Stimulated activated CD4-positive, alpha-beta T cell treated with anti-CD3 and anti-CD28 coated beads, Interleukin-15, amount 100 ng/mL, for 24 hours (primary cell): ENCODE data around the gene B3GAT1.

Experiments used
- DNase-seq: peaks from one replicate; pipeline ENCODE4 v3.0.0-alpha.2; 2020

The B3GAT1 gene

DNA sequence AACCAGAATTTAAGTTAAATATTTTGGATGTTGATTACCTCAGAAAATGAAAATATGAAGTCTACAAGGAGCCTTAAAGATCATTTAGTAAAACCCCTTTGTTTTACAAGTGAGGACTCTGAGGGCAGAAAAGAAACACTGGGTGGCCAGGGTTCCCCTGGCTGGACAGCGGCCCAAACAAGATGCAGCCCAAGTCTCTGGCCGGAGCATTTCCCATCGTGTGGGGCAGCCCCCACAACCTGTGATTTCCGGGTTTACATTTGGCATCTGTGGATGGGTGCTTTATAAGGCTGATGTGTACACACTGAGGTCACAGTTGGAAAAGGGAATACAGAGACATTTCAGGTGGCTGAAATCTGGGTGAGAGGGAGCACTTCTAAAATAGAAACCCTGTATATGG is 28.8 kb upstream of the B3GAT1 start:
- DNase-seq = no peak

DNA sequence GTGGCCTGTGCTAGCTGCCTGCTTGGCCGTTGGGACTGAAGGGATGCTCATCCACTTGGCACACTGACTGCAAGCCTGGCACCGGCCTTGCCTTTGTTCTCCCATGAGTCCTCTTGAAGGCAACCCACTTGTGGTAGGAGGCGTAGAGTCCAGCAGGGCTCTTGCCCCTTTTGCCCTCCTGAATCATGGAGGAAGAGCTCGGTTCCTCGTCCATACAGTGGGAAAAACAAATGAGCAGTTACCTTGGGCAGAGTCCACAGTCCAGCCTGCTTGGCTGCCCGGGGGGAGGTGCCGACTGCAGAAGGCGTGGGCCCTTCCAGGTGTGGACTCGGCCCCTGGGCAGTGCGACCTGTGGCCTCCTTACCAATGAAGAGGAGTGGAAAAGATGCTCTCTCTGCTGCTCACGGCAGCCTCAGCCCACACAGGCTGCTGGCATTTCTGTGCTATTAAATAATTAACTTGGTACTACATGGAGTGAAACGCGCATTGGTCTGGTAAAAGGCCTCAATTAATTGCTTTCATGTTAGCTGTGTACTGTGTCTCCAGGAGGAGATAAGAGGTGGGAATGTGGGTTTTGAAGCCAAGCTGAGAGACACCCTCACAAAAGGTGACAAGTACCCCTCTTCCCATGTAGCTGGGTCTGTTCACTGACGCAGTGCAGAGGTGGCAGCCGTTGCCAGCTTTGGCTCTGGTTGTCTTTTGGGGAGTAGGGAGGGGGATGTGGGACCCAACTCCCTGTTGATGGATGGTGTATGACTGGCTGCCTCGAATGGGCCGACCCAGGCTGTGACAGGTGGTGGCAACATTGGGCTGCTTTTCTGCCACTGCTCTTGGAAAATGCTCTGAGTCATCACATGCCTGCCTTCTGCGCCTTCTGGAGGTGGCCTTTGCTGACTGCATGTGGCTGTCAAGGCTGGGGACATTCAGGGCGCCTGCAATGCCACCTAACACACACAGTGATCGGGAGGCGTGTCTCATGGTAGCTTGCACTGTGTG is 26.8 kb upstream of the B3GAT1 start:
- no peak for DNase-seq

DNA sequence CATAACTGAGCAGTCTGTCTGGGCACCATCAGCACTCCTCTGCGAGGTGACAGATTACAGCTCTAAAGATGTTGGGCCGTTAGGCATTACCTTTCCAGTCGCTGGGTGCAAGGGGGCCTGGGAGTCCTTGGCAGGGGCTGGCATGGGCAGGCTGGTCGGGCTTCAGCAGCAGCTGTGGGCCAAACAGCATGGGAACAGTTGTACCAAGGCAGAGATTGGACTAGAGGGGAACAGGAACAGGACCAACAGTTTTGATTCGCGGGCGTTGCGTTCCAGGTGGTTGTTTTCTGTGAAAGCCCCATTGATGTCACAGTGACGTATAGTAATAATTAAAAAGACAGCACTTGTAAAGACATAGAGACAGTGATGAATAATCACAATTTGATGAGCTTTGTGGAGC is 25.8 kb upstream of the B3GAT1 start:
- no peak for DNase-seq

DNA sequence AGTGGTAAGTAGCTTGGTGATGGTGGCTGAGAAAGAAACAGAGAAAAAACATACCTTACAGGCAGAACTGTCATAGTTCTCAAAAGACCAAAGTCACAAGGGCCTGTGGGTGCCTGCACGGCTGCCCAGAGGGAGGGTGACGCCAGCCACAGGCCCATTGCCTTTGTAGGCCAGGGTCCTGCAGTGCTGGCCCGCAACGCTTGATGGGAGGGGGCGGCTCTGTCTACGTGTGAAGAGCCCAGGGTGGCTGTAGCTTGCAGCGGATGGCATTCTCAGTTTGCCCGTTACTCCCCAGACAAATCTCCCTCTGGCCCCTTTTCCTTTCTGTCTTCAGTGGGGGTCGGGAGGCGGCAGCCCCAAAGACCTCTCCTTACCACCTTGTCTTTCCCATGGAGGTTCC is 24.7 kb upstream of the B3GAT1 start:
- DNase-seq = no peak

DNA sequence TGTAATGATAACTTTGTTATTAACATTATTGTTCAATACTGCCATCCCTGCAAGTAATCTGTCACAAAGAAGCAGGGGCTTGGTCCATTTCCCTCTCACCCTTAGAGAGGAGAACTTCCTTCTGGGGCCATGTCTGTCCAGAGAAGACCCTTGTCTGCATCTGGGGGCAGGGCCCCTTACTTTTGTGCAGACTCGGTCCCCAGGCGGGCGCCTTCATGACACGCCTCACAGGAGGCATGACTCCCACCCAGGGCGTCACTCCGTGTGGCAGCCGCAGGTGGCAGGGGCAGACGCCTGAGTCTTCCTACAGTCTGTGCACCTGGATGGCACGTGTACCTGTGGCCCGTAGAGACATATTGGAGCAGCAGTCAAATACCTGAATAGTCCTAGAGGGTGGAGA is 21.8 kb upstream of the B3GAT1 start:
- no peak for DNase-seq

DNA sequence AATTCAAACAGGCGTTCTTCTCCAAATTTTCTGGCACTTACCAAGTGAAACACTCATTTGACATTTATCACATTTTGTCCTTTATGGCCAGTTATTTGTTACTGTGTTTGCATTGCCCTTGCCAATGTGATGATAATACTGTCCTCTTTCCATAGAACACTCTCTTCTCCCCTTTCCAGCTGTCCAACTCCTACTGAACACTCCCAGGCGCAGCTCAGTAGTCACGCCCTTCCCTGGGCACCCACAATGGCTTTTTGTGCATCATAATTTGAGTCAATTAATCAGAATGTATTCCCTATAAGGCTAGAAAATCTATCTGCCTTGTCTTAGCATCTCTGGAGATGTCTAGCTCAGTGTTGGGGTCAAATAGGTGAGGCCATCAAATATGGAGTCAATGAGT is 21.2 kb upstream of the B3GAT1 start:
- DNase-seq = no peak

DNA sequence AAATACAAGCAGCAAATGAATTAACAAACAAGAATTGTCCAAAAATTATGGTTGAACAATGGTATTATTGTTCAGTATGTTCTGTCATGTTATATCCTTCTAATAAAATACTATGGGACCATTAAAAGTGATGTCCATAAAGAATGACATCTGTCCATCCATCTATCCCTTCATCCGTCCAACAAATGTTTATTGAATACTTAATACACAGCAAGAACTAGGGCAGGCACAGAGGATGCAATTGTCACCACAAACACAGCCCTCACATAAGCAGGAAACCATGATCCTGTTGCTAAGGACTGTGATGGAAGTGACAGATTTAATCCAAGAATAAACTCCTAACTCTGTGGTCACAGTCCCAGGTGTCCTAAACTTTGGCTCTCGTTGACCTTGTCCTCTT is 20.7 kb upstream of the B3GAT1 start:
- DNase-seq = no peak

DNA sequence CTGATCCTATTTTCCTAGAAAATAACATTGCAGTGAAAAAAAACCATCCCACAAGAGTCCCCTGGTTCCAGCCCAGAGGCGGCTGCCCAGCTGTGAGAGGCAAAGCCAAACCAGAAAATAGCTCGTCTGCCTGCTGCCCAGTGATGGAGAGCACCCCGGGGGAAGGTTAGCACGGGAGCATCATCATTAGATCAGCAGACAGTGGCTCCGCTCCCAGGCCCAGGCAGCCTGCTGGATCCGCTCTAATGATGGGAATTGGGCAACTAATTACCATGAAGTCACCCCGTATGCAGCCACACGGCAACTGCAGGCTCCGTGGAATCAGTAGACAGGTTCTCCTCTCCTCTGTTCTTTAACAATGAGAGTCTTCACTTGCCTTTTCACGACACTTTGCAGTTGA is 17.1 kb upstream of the B3GAT1 start:
- DNase-seq = no peak

DNA sequence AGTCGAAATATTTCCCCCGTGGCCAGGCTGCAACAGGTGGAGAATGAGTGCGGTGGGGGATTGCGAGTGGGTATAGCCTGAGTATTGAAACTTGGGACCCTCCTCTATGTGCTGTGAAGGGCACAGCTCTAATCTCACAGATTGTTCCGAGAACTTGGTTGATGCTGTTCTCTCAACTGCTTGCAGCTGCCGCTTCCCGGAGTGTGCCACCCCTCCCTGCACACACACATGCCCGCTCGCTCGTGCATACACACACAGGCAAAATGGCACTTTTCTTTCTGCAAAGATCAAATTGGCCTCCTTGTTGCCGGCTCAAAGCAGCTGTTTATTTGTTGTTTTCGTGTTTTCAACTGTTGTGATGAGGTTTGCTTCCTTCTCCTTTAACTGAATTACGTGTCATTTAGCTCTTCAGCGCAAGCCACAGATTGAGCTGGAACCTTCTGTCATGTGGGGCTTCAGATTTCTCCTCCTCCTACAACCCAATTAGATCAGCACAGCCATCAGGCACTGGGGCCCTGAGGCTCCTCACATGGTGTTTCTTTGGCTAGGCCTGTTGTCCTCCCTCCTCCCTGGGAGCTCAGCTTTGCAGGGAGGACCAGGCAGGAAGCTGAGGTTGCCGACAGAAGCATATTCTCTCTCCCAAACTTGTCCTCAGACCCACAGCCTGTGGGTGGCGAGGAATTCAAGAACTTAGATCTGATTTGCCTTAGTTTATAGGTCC is 13.9 kb upstream of the B3GAT1 start:
- DNase-seq = no peak

DNA sequence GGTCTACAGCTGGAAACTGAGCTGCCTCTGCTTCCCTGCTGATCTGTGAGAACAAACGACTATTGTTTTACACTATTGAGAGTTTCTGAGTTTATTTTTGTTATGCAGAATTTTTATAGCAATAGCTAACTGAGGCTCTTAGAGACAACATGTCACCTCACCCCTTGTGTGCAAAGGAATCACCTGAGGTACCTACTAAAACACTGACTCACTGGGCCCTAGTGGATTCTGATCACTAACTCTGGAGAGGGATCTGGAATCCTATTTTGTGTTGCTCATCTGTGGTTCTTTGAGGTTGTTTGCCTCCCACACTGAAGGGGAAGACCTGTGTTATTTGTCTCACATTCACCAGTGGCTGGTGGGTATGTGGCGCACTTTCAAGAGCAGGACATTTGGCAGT is 13.4 kb upstream of the B3GAT1 start:
- DNase-seq = no peak

DNA sequence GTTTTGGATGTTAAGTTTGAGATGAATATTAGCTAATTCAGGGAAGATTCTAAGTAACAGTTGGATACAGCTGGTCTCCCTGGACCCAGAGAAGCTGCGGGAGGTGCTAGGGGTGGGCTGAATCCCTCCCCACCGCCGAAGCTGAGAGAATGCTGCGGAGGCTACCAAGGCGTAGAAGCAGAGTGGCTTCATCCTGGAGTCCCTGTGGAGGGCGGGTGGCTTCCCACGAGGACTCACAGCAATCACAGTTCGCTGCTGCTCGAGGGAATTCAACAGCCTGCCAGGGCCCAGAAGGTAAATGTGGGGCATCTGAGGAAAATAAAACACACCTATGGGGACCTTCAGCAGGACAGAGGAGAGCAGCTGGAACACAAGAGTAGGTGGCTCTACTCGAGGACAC is 11.1 kb upstream of the B3GAT1 start:
- no peak for DNase-seq

DNA sequence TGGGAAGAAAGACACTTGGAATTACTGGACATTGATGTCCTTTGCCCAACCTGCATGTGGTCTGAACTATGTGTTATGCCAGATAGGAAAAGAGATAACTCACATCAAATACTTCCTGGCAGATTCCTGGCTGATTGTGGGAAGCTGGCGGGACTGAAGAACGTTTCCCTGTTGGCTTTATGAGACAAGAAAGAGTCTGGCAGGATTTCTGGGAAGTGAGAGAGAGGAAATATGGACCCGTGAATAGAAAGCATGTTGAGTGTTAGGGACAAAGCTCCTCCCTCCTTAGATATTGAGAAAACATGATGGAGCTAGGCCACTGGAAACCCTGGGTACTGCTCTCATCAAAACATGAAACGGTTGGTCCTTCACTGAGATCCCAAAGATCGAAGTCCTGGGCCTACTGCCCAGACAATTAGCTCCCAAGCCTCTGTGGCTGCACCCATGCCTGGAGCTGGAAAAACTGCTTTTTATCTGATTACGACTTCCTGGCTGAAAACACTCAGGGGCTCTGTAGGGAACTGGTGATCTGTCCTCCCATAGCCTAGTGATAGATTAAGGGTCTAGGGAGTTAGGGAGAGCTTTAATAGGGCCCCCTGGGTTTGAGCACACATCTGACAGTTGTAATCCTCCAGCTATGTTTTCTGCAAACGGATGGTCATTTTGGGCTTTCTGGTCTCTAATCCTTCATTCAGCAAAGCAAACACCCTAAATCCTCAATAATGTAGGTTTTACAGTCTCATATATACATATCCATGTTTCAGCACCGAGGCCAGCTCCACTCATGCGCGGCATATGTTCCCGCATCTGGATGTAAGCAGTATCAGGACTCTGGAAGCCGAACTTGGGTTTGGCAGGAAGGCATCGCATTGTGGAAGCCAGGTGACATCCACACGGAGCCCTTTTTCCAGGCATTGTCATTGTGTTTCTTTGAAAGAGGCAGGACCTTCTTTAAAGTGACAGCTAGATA is 6.1 kb upstream of the B3GAT1 start:
- no peak for DNase-seq

DNA sequence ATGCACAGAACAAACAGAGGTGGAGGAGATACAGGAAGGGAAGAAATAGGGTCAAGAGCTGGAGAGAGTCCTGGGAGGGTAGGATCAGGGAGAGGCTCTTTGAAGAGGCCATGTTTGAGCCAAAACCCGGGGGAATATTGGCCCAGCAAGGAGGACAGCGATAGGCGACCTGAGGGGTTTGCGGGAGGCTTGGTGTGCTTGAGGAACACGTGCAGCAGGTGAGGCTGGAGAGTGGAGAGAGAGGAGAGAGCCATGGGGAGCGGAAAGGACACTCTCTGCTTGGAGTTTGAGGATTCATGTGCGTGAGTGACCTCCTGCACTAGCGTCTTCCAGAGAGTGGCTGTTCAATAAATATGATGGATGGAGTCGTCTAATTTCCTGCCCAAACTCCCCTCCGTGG is 4.7 kb upstream of the B3GAT1 start:
- no peak for DNase-seq

DNA sequence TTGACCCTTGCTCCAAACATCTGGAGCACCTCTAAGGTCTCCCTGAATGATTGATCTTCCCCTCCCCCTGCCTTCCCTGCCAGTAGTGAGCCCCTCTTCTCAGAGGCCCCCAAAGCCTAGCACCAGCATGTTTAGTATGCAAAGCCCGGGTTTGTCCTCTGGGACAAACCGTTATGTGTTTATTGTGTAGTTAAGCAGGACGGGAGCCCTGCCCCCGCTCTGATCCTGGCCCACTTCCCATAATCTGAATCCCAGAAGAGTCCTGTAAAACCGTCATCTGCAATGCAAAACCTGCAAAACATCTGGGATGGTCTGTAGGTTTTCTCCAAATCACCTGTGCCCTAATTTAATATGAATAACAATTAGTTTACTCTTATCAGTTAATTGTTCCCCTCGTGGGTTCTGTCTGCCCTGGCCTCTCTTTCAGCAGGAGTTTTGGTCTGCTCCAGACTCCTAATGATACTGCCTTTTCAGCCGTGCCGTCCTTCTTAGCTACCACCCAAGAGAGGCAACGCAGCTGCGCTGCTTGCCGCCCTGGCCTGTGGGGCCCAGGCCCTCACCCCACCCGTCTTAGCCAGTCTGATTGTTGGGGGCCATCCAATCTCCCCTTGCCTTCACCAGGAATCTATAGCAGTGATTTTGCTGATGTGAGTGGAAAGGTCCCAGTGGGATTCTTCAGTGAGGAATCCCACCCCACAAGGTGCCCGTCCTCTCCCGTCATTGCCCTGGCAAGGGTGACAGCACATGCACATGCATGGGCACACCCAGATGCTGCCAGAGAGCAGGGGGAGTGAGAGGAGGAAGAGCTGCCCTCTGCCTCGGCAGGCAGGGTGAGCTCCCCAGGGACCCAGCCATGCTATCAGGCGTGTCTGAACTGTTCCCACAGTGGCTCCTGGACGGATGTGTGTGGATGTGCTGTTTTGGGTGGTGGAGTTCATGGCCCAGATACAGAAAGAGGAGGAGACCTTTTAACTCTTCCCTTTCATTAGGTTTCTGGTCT is 3.0 kb upstream of the B3GAT1 start:
- no peak for DNase-seq

DNA sequence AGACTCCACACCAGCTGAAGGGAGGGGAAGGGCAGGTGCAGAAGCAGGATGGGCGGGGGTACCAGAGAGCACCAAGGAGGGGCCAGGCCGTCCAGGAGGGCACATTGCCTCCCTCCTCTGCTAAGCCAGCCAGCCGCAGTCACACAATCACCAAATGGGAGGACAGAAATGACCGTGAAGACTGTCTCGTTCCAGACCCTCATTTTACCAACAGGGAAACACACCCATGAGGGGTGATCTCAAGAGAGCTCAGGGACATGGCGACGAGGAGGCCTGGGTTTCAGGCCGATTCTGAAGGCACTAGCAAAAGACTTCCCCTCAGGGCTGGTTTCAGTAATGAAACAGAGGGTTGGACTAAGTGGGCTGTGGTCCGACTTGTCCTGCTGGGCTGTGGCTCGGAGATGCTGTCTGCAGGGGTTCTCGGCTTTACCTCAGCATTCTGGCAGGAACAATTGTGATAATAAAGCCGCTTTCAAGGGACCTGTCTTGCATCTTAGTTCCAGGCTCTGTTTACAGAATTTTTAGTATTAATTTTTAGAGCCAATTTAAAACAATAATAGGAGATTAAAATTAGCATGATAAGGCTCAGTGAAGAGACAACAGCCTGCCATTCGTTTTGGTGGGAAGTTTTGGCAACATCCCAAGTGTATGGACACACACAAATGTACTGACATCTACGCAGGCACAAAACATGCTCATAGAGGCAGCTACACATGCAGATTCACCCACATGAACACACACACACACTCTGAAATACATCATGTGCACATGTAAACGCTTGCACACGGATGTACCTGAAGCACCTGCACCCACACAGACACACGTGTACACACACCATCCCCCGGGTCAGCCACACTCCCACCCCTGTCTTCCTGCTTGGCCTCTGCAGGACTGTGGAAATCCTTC is 2.0 kb upstream of the B3GAT1 start:
- DNase-seq = no peak

DNA sequence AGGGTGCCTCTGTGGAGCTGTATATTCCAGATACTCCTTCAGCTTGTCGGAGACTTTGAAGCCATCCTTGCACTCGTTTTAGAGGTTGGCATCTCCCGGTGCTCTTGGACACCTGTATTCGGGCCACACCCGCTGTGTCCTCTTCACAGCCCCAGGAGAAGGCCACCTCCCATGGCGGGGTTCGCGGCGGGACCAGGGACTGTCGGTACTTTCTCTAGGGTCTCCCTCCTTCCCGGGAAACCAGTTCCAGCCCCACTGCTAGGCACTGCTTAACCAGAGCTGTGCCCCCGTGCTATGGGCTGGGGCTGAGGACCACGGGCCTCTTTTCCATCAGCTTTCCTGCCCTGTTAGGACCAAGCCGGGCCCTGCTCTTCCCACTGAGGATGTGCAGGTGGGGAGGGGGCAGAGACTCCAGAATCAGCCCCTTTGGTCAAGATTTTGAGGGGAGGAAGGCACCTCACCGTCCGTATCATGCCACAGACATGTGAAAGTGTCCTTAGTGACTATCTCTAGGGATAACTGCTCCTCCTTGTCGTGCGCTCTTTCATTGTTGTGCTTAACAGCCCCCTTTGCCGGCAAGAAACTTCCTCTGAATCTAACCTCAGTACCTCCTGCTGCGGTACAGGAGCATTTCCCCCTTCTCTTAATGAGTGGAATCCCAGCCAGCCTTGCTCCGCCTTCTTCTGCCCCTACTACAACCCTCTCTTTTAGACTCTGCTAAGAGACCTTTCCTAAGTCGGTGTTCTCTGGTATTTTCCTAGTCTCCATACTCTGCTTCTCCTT is 1.2 kb upstream of the B3GAT1 start:
- DNase-seq = no peak

DNA sequence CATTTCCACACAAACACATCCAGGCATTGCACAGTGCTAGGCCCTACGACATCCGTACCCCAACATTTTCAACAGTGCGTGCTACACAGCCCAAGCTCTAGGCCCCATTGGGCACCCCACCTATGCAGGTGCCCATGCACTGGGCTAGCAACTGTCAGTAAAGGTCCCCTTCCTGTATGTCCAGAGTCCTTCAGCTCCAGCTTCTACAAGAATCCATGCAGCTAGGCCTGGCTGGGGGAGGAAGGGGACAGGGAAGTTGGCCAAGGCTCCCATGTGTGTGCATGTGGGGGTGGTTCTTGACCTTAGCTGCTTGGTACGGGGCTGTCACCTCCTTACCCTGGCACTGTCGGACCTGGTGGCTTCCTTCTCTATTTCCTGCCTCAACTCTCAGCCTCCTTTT is 1.3 kb downstream of the B3GAT1 start:
- no peak for DNase-seq

DNA sequence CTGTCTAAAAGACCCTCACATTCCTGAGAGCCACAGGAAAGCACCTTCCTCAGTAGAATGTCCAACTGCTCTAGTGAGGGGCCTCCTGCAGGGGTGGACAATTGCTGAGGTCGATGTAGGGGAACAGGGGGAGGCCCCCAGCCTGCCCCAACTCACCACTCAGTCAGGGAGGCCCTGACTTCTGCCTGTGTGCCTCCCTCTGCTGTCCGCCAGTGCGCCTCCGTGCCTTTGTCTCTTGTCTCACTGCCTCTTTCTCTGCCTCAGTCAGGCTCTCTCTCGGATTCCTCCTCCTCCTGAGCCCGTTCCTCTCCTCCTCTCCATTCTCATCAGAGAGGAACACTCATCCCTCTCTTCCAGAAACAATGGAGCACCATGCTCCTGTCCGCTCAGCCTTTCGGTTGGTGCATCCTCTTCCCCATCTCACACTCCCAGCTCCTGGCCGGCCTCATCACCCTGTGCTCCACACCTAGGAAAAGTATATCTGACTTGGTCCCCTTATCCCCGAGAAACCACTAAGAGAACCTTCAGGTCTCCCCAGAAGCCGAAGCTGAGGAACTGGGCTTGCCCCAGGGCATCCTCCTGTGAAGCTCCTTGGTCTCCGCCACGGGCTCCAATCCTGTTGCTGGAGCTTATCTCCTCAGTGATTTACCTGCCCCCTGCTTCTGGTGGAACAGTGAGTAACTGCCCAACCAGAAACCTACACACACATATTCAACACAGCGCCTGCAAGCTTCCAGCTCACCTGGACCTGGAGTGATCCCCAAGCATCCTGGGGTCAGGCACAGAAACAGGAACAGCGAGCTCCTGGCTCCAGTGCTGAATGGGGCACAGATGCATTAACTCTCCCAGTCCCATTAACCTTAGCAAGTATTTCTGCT is 2.3 kb downstream of the B3GAT1 start:
- no peak for DNase-seq

DNA sequence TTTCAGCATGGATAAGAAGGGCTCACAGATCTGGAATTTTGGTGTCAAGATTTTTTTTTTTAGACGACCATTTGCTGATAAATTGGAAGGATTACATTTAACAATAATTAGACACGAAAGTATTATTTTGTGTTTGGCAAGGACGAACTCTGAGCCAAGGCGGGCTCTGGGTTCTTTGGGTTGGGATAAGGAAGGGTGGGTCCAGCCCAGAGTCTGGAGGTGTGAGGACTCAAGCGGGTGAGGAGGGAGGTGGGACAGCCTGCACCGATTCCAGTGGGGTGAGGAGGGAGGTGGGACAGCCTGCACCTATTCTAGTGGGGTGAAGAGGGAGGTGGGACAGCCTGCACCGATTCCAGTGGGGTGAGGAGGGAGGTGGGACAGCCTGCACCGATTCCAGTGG is 4.1 kb downstream of the B3GAT1 start:
- DNase-seq = no peak
